Loucy (cell line): ENCODE measurements around the gene NUDT7.

Experiments
- H2AFZ ChIP-seq: fragments of 200-600 bp; sonication (generic); 2 replicates; pipeline ENCODE4 v1.6.0; 2016; ENCODE audit warnings: antibody characterized with exemption, mild to moderate bottlenecking, low read length, moderate library complexity
- H3F3A ChIP-seq: fragments of 200-600 bp; 2 replicates; pipeline ENCODE4 v1.6.0; 2016; ENCODE audit warnings: antibody characterized with exemption, low read depth, mild to moderate bottlenecking
- H3K27me3 ChIP-seq: fragments of 200-600 bp; sonication (generic); 2 replicates; pipeline ENCODE4 v1.6.1; 2014; ENCODE audit warnings: low read length, mild to moderate bottlenecking; ENCODE audit not compliant: insufficient read depth, poor library complexity, severe bottlenecking
- H3K36me3 ChIP-seq: fragments of 200-600 bp; sonication (generic); 2 replicates; pipeline ENCODE4 v1.6.1; 2016; ENCODE audit warnings: low read length; ENCODE audit not compliant: insufficient read depth
- H3K4me1 ChIP-seq: fragments of 200-600 bp; sonication (generic); 2 replicates; pipeline ENCODE4 v1.5.1; 2014; ENCODE audit warnings: low read length, mild to moderate bottlenecking; ENCODE audit not compliant: insufficient read depth, poor library complexity, severe bottlenecking
- H3K4me2 ChIP-seq: fragments of 200-600 bp; sonication (generic); 2 replicates; pipeline ENCODE4 v1.6.0; 2014; ENCODE audit warnings: antibody characterized with exemption, low read length, low read depth, mild to moderate bottlenecking; ENCODE audit not compliant: poor library complexity, severe bottlenecking
- H3K4me3 ChIP-seq: fragments of 200-600 bp; sonication (generic); 2 replicates; pipeline ENCODE4 v1.5.1; 2014; ENCODE audit warnings: low read length, mild to moderate bottlenecking, mixed read lengths; ENCODE audit not compliant: poor library complexity, severe bottlenecking
- H3K79me2 ChIP-seq: fragments of 200-600 bp; sonication (generic); 2 replicates; pipeline ENCODE4 v1.6.1; 2014; ENCODE audit warnings: low read length; ENCODE audit not compliant: insufficient read depth
- H3K9ac ChIP-seq: fragments of 200-600 bp; sonication (generic); 2 replicates; pipeline ENCODE4 v1.6.0; 2014; ENCODE audit warnings: mild to moderate bottlenecking, low read depth, low read length, moderate library complexity; ENCODE audit not compliant: poor library complexity, severe bottlenecking
- H3K9me2 ChIP-seq: fragments of 200-600 bp; sonication (generic); replicated peaks from 2 replicates; pipeline ENCODE4 v1.6.1; 2016; ENCODE audit warnings: low read depth, low read length, mixed read lengths
- H3K9me3 ChIP-seq: fragments of 200-600 bp; sonication (generic); 2 replicates; pipeline ENCODE4 v1.6.1; 2014; ENCODE audit warnings: mild to moderate bottlenecking, antibody characterized with exemption, low read length, low read depth; ENCODE audit not compliant: insufficient read depth
- H4K20me1 ChIP-seq: fragments of 200-600 bp; sonication (generic); 2 replicates; pipeline ENCODE4 v1.6.0; 2014; ENCODE audit warnings: antibody characterized with exemption, low read length, mild to moderate bottlenecking; ENCODE audit not compliant: insufficient read depth, poor library complexity, severe bottlenecking
- CTCF ChIP-seq: fragments of 200-600 bp; sonication (generic); conservative IDR thresholded peaks from 2 replicates; pipeline ENCODE4 v1.5.1; 2014; ENCODE audit warnings: mild to moderate bottlenecking, antibody characterized with exemption, low read length
- EZH2phosphoT487 ChIP-seq: fragments of 200-600 bp; IDR thresholded peaks from 2 replicates; pipeline ENCODE4 v1.6.1; 2018; ENCODE audit warnings: antibody characterized with exemption, mild to moderate bottlenecking, moderate library complexity, borderline replicate concordance

Gene NUDT7

DNA sequence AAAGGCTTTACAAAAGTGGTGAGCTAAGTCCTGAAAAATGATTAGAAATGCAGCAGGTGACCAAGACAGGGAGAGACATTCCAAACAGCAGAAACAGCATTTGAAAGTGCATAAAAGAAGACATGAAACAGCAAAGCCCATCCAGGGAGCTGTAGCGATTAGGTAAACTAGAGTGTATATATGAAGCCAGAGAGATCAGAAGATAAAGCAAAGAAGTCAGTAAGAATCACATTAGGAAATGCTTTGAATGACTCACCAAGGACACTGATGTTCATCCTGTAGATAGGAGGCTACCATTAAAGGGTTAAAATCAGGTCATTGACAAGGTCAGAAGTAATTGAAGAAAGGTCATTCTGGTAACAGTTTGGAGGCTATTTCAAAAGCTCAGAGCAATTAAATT is 38.5 kb downstream of the NUDT7 start:
- H3F3A ChIP-seq = no peaks in the 10 kb centered on the region
- no peaks in the 10 kb centered on the region for H3K79me2 ChIP-seq
- H3K36me3 ChIP-seq = no peaks in the 10 kb centered on the region
- no peaks in the 10 kb centered on the region for H3K9me2 ChIP-seq
- TF ChIP-seq CTCF (no peak), EZH2phosphoT487 (no peak)
- H3K27me3 ChIP-seq = no peaks in the 10 kb centered on the region
- no peak overlapping the region for H3K9ac ChIP-seq
- H4K20me1 ChIP-seq = no peaks in the 10 kb centered on the region
- no peaks in the 10 kb centered on the region for H3K9me3 ChIP-seq
- no peak overlapping the region for H2AFZ ChIP-seq
- no peak overlapping the region for H3K4me3 ChIP-seq
- H3K4me2 ChIP-seq = no peak overlapping the region
- no peaks in the 10 kb centered on the region for H3K4me1 ChIP-seq

GRCh38 chr16:77761204-77761603 is 38.9 kb downstream of the NUDT7 start:
- no peak overlapping the region for H3K4me2 ChIP-seq
- H3K9me2 ChIP-seq = no peaks in the 10 kb centered on the region
- no peaks in the 10 kb centered on the region for H3K79me2 ChIP-seq
- H3K4me1 ChIP-seq = no peaks in the 10 kb centered on the region
- no peak overlapping the region for H2AFZ ChIP-seq
- H3F3A ChIP-seq = no peaks in the 10 kb centered on the region
- no peaks in the 10 kb centered on the region for H3K36me3 ChIP-seq
- H3K27me3 ChIP-seq = no peaks in the 10 kb centered on the region
- H3K9ac ChIP-seq = no peak overlapping the region
- H4K20me1 ChIP-seq = no peaks in the 10 kb centered on the region
- no peaks in the 10 kb centered on the region for H3K9me3 ChIP-seq
- no peak overlapping the region for H3K4me3 ChIP-seq
- TF ChIP-seq EZH2phosphoT487 (no peak), CTCF (no peak)

DNA sequence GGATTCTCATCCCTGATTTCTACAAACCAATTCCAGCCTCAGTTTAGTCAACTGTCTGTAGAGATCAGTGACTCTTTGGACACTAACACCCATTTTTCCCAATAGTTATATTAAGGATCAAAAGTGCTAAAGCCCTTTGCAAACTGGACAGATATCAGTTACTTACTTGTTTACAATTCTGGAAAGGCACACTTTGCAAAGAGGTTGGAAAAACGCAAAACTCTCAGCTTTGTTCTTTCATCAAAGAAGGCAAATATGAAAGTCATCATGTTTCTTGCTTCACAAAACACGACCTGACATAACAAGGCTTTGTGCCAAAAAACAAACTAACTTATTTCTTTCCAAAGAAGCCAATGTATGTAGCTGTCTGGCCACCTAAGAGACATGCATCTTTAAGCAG is 39.9 kb downstream of the NUDT7 start:
- no peak overlapping the region for H3K4me3 ChIP-seq
- H2AFZ ChIP-seq = no peak overlapping the region
- TF ChIP-seq CTCF (no peak), EZH2phosphoT487 (no peak)
- H3K9me2 ChIP-seq = no peaks in the 10 kb centered on the region
- H3K9ac ChIP-seq = no peak overlapping the region
- H3K36me3 ChIP-seq = no peaks in the 10 kb centered on the region
- H3K4me2 ChIP-seq = no peak overlapping the region
- no peaks in the 10 kb centered on the region for H3K9me3 ChIP-seq
- no peaks in the 10 kb centered on the region for H4K20me1 ChIP-seq
- H3K4me1 ChIP-seq = no peaks in the 10 kb centered on the region
- H3K79me2 ChIP-seq = no peaks in the 10 kb centered on the region
- H3K27me3 ChIP-seq = no peaks in the 10 kb centered on the region
- no peaks in the 10 kb centered on the region for H3F3A ChIP-seq
